SK-N-MC (cell line): ENCODE data around the gene GRB2.

Experiments
- EZH2 ChIP-seq: fragments of 200-600 bp; sonication (generic); IDR thresholded peaks from one replicate; pipeline ENCODE4 v1.6.1; 2017; ENCODE audit warnings: antibody characterized with exemption
- POLR2AphosphoS5 ChIP-seq: IDR thresholded peaks from 2 replicates; pipeline ENCODE4 v1.6.1; 2012; ENCODE audit warnings: mild to moderate bottlenecking, low read depth, low read length, borderline replicate concordance

- TF ChIP-seq EZH2: no peak
- no peak for TF ChIP-seq POLR2AphosphoS5
Observed at GRCh38 chr17:75338335-75338734, 67.1 kb downstream of the GRB2 start.
